GM12878 (cell line): ENCODE data around the gene RARS1. TPM values are rescaled to one million over a fixed set of nuclear protein-coding genes. Genes with fewer than 3 reads are reported as not detected.

Experiments used
- BACH1 ChIP-seq: fragments of 450-650 bp; IDR thresholded peaks from 2 replicates; pipeline ENCODE4 v1.6.1; 2017; ENCODE audit warnings: mild to moderate bottlenecking, borderline replicate concordance
- CBX3 ChIP-seq: fragments of 200-600 bp; sonication (generic); IDR thresholded peaks from 2 replicates; pipeline ENCODE4 v1.6.1; 2016; ENCODE audit warnings: low read depth, borderline replicate concordance
- CREM ChIP-seq: IDR thresholded peaks from 2 replicates; pipeline ENCODE4 v1.6.1; 2014; ENCODE audit warnings: antibody characterized with exemption, low read depth
- EGR1 ChIP-seq, 2 experiments: IDR thresholded peaks; 1 replicate in 1 of 2; 2 replicates in 1 of 2; pipeline ENCODE4 v1.6.1; 2011 to 2012; ENCODE audit warnings: low read depth in 2 of 2, low read length in 2 of 2, borderline replicate concordance in 1 of 2, mild to moderate bottlenecking in 1 of 2, moderate library complexity in 1 of 2
- ELK1 ChIP-seq: IDR thresholded peaks from 2 replicates; pipeline ENCODE4 v1.6.1; 2012; ENCODE audit warnings: low read depth, low read length, improper control_type of control experiment
- HSF1 ChIP-seq: fragments of 150-350 bp; IDR thresholded peaks from 2 replicates; pipeline ENCODE4 v1.6.1; 2014; ENCODE audit warnings: mild to moderate bottlenecking, low read depth, low read length
- NFXL1 ChIP-seq: fragments of 450-650 bp; IDR thresholded peaks from 2 replicates; pipeline ENCODE4 v1.6.1; 2017; ENCODE audit warnings: antibody characterized with exemption, mild to moderate bottlenecking, borderline replicate concordance
- NFYB ChIP-seq: IDR thresholded peaks from 2 replicates; pipeline ENCODE4 v1.6.1; 2011; ENCODE audit warnings: low read depth, mild to moderate bottlenecking, low read length, improper control_type of control experiment, moderate library complexity; ENCODE audit not compliant: insufficient read depth
- NR2F1 ChIP-seq: fragments of 450-650 bp; conservative IDR thresholded peaks from 2 replicates; pipeline ENCODE4 v1.6.1; 2017; ENCODE audit warnings: mild to moderate bottlenecking
- POLR2AphosphoS5 ChIP-seq: IDR thresholded peaks from 2 replicates; pipeline ENCODE4 v1.6.1; 2011; ENCODE audit warnings: mild to moderate bottlenecking, low read length, inconsistent platforms
- RUNX3 ChIP-seq: IDR thresholded peaks from 2 replicates; pipeline ENCODE4 v1.6.1; 2012; ENCODE audit warnings: low read length, inconsistent platforms
- SREBF1 ChIP-seq: IDR thresholded peaks from 2 replicates; pipeline ENCODE4 v1.6.1; 2012; ENCODE audit warnings: mild to moderate bottlenecking, low read length
- ZNF217 ChIP-seq: fragments of 450-650 bp; IDR thresholded peaks from 2 replicates; pipeline ENCODE4 v1.6.1; 2017; ENCODE audit warnings: antibody characterized with exemption, mild to moderate bottlenecking
- polyA plus RNA-seq, 11 experiments: library from polyadenylated mRNA; depleted of rRNA in 4 of 11; unstranded in 6 of 11; stranded (reverse) in 5 of 11; fragments of >200 nt; fragmentation: Nextera tagmentation in 4 of 11; fragmentation: Illumina TruSeq in 1 of 11; extraction: Ambion mirVana in 4 of 11; extraction: Trizol in 1 of 11; gene quantifications; 1 replicate in 1 of 11; 2 replicates in 10 of 11; pipeline versions ENCODE4 v1.2.1 to v1.2.3, GENCODE V29; 2011 to 2016; ENCODE audit warnings: inconsistent platforms in 2 of 11, missing spikeins in 2 of 11, low read depth in 1 of 11
- total RNA-seq, 4 experiments: library from RNA; depleted of rRNA in 3 of 4; stranded (reverse); fragments of >200 nt in 3 of 4; fragmentation: Illumina TruSeq in 1 of 4; extraction: Trizol in 1 of 4; gene quantifications; 2 replicates each; pipeline versions ENCODE4 v1.2.1 to v1.2.3, GENCODE V29; 2013 to 2021

The RARS1 gene
- total and polyA plus RNA-seq, 10 of the 15 experiments (the other 5 are each of a cell fraction or from before 2014, with no cell fraction given): 80.5 to 127 (median 105) TPM

DNA sequence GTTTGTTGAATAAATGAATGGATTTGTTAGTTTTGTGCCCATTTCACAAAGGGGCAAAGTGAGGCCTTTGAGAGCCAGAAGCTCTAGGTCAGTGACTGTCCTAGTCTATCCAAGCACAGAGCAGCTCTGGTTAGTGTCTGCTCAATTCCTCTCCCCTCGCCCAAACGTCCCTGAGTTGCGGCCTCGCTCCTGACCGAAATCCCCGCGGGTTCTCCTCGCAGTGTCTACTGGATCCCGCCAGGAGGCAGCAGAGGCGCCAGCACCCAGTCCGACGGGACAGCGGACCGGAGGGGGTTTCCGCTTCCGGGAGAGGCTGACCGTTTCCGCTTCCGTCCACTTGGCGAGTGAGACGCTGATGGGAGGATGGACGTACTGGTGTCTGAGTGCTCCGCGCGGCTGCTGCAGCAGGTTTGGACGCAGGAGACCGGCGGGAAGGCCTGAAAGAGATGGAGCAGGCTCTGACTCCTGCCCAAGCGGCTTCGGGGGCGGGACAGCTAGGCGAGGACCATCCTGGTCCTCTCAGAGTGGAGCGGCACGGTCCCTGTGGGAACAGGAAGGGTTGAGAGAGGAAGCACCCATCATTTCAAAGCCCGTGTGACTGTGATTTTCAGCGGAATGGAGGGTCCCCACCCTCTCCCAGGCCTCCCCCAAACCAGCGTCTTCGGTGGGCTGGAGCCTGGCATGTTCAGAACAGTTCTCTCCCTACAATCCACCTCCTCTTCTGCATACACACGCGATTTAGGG lies at the start of gene RARS1 (continued):
- TF ChIP-seq EGR1 (IDR thresholded peaks at IDR 0.05; ENCODE audit: borderline replicate concordance in 1 of 2, low read depth in 2 of 2, low read length in 2 of 2) (peak; percentile 60 to 88; a peak in 2 of 3 replicates), NFXL1 (no peak), NR2F1 (no peak), CBX3 (no peak), CREM (peak; percentile 82), ELK1 (peak; percentile 71), ZNF217 (peak; percentile 88), NFYB (no peak), RUNX3 (peak; percentile 48), SREBF1 (no peak), BACH1 (no peak; the same call in 1 of the 2 replicates), HSF1 (no peak), POLR2AphosphoS5 (peak; percentile 96)
- TF ChIP-seq, all 136 proteins: peak for 57
